ENCODE measurements around the gene GSTM2. TPM values are rescaled to one million over a fixed set of nuclear protein-coding genes. Genes with fewer than 3 reads are reported as not detected.

GSTM2 gene
- total and polyA plus RNA-seq, 2 experiments from 2014 or later: 48.7 to 91.4 TPM

- Histone ChIP-seq H3K4me3 (no peak overlapping the region), H2AFZ (no peak overlapping the region), H3K9me3 (ENCODE audit: low read depth) (no peaks in the 10 kb centered on the region), H3K4me1 (ENCODE audit: insufficient read depth) (no peaks in the 10 kb centered on the region), H4K20me1 (ENCODE audit: insufficient read depth, poor library complexity, severe bottlenecking) (no peaks in the 10 kb centered on the region), H3K79me2 (no peaks in the 10 kb centered on the region), H3K4me2 (no peak overlapping the region), H3K9me2 (replicated peaks; ENCODE audit: insufficient read depth) (no peaks in the 10 kb centered on the region), H3K27me3 (no peaks in the 10 kb centered on the region), H3K36me3 (replicated peaks; ENCODE audit: insufficient read depth, low read depth) (no peaks in the 10 kb centered on the region), H3K27ac (no peak overlapping the region)
- 88% methylated on average over 12 of the region's 12 CpGs for WGBS (ENCODE audit: low lambda C conversion rate, missing lambda C conversion rate)
- TF ChIP-seq EZH2 (IDR thresholded peaks at IDR 0.05; ENCODE audit: borderline replicate concordance): no peak
- no peak for TF ChIP-seq EZH2phosphoT487 (IDR thresholded peaks at IDR 0.05; ENCODE audit: low read depth, severe bottlenecking, unreplicated experiment)
- TF ChIP-seq CTCF (IDR thresholded peaks at IDR 0.05; ENCODE audit: poor library complexity): no peak
- no peak for DNase-seq (ENCODE audit: low spot score)
These were observed 47.0 kb downstream of the GSTM2 start for GRCh38 chr1:109714661-109715372.

DNA sequence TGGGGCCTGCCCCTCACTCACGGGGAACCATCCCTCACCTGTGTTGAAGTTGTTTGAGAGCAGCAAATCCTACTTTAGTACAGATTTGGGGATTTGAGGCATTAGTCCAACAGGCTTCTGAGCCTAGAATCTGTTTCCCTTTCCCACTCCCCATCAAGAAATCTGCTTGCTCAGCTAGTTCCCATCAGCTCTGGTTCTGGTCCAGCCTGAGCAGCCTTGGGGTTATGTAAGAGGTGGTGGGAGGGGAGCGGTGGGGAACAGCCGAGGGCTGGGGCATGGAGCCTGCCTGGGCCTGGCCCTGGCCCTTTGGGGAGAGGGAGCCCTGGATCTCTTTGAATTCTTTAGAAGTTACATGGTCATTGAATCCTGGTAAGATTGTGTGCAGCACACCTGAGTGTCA is 48.3 kb downstream of the GSTM2 start:
- no peaks in the 10 kb centered on the region for H3K27me3 ChIP-seq
- no peak overlapping the region for H3K4me3 ChIP-seq
- no peaks in the 10 kb centered on the region for H3K9me2 ChIP-seq (replicated peaks; ENCODE audit: insufficient read depth)
- no peaks in the 10 kb centered on the region for H3K36me3 ChIP-seq (replicated peaks; ENCODE audit: insufficient read depth, low read depth)
- no peaks in the 10 kb centered on the region for H3K9me3 ChIP-seq (ENCODE audit: low read depth)
- H4K20me1 ChIP-seq (ENCODE audit: insufficient read depth, poor library complexity, severe bottlenecking): no peaks in the 10 kb centered on the region
- no peak overlapping the region for H3K27ac ChIP-seq
- no peak for TF ChIP-seq EZH2 (IDR thresholded peaks at IDR 0.05; ENCODE audit: borderline replicate concordance)
- TF ChIP-seq CTCF (IDR thresholded peaks at IDR 0.05; ENCODE audit: poor library complexity): no peak
- no peak for TF ChIP-seq EZH2phosphoT487 (IDR thresholded peaks at IDR 0.05; ENCODE audit: low read depth, severe bottlenecking, unreplicated experiment)
- H3K79me2 ChIP-seq: no peaks in the 10 kb centered on the region
- H2AFZ ChIP-seq: no peak overlapping the region
- DNase-seq (ENCODE audit: low spot score): no peak
- 80% methylated on average over 3 of the region's 3 CpGs for WGBS (ENCODE audit: low lambda C conversion rate, missing lambda C conversion rate)
- no peak overlapping the region for H3K4me2 ChIP-seq
- H3K4me1 ChIP-seq (ENCODE audit: insufficient read depth): peaks cover 3% of the 10 kb centered on the region

GRCh38 chr1:109716570-109717090 is 48.8 kb downstream of the GSTM2 start:
- no peak overlapping the region for H2AFZ ChIP-seq
- 93% methylated on average over 3 of the region's 3 CpGs for WGBS (ENCODE audit: low lambda C conversion rate, missing lambda C conversion rate)
- H3K4me1 ChIP-seq (ENCODE audit: insufficient read depth): peaks cover 7% of the 10 kb centered on the region
- no peaks in the 10 kb centered on the region for H3K9me2 ChIP-seq (replicated peaks; ENCODE audit: insufficient read depth)
- H3K36me3 ChIP-seq (replicated peaks; ENCODE audit: insufficient read depth, low read depth): no peaks in the 10 kb centered on the region
- no peak overlapping the region for H3K4me3 ChIP-seq
- H3K27ac ChIP-seq: no peak overlapping the region
- H3K4me2 ChIP-seq: no peak overlapping the region
- no peak for TF ChIP-seq EZH2phosphoT487 (IDR thresholded peaks at IDR 0.05; ENCODE audit: low read depth, severe bottlenecking, unreplicated experiment)
- no peak for TF ChIP-seq CTCF (IDR thresholded peaks at IDR 0.05; ENCODE audit: poor library complexity)
- TF ChIP-seq EZH2 (IDR thresholded peaks at IDR 0.05; ENCODE audit: borderline replicate concordance): no peak
- H3K27me3 ChIP-seq: no peaks in the 10 kb centered on the region
- no peaks in the 10 kb centered on the region for H3K9me3 ChIP-seq (ENCODE audit: low read depth)
- no peak for DNase-seq (ENCODE audit: low spot score)
- H3K79me2 ChIP-seq: no peaks in the 10 kb centered on the region
- H4K20me1 ChIP-seq (ENCODE audit: insufficient read depth, poor library complexity, severe bottlenecking): no peaks in the 10 kb centered on the region

Data from hepatocyte (in vitro differentiated cells).